Choroid plexus epithelial cell (primary cell): ENCODE results near the gene C3orf18.
"Not testable (repeated sequence)": the region's sequence is repeated elsewhere in the genome, so short reads cannot be mapped to it uniquely, and the experiment has no call there.

Source experiments
- DNase-seq: peaks from one replicate; pipeline ENCODE4 v3.0.0-alpha.2; 2010; ENCODE audit warnings: low read depth
- H3K4me3 ChIP-seq: 2 replicates; pipeline ENCODE4 v1.5.1; 2011; ENCODE audit warnings: low read depth, mild to moderate bottlenecking, control low read depth, low read length, moderate library complexity
- CTCF ChIP-seq: conservative IDR thresholded peaks from 2 replicates; pipeline ENCODE4 v1.5.1; 2011; ENCODE audit warnings: low read depth, mild to moderate bottlenecking, control low read depth, inconsistent platforms, low read length, moderate library complexity

Gene C3orf18

GRCh38 chr3:50520849-50521248 lies 46.7 kb downstream of the C3orf18 start:
- TF ChIP-seq CTCF, result no peak

GRCh38 chr3:50519471-50520089 lies 48.0 kb downstream of the C3orf18 start:
- TF ChIP-seq CTCF, result peak; percentile 98
- peak; percentile 61 for DNase-seq
- no peak overlapping the region for H3K4me3 ChIP-seq

More at GRCh38 chr3:50520849-50521248, 46.7 kb downstream of the C3orf18 start:
- H3K4me3 ChIP-seq, result no peak overlapping the region
- no peak for DNase-seq

DNA sequence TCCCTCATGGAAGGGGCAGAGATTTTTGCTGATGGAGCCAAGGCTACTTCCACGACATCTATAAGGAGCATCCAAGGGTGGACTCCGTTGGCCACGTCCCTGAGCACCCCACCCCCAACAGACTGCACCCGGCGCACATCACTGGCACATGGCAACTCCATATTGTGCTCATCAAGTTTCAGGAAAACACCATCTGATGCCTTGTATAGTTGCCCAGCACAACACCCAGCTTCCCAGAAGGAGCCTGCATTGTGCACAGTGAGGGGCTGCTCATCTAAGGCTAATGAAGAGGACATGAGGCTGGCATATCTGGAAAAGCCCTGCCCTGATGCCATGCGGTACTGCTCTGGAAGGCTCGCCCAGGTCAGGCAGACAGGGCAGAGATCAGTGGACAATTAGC lies 49.1 kb downstream of the C3orf18 start:
- no peak for TF ChIP-seq CTCF
- H3K4me3 ChIP-seq, result no peak overlapping the region
- no peak for DNase-seq

DNA sequence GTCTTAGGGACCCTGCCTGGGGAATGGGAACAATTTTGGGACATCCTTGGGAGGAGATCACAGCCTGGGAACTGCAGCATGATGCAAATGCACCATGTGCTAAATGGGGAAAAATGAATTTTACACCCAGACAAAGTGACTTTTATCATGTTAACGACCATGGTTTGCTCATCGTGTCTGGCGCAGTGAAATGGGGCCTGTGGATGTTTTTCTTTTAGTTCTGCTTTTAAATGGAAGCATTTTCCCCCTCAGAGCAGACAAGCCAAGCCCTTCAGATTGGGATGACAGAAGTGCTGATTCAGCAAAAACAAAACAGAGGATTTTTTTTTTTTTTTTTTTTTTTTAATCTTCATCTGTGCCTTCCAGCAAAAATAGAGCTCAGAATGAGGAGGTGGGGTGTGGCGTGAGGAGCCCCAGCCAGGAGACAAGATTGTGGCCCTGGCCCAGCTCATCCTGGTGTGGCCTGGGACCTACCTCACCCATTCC lies 49.8 kb downstream of the C3orf18 start:
- DNase-seq, result no peak
- H3K4me3 ChIP-seq, result no peak overlapping the region
- no peak for TF ChIP-seq CTCF

DNA sequence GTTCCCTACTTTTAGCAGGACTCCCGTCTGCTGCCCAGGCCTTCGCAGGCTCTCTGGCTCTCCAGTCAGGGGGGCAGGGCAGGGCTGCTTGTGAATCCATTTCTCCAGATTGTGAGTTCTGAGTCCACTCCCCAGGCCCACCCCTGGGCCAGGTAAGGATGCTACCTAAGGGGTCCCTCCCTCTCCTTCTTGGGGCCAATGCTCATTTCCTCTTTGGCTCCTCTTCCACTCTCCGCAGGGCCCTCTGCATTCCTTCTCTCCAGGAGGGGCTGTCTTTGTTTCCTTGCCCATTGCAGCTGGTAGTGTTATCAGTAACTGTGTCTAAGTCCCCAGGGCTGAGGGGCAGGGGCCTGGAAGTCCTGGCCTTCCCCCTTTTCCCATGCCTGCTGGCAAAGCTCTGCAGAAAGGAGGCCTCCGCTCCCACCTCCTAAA lies 51.1 kb downstream of the C3orf18 start:
- peak; percentile 18 for DNase-seq
- TF ChIP-seq CTCF, result no peak

DNA sequence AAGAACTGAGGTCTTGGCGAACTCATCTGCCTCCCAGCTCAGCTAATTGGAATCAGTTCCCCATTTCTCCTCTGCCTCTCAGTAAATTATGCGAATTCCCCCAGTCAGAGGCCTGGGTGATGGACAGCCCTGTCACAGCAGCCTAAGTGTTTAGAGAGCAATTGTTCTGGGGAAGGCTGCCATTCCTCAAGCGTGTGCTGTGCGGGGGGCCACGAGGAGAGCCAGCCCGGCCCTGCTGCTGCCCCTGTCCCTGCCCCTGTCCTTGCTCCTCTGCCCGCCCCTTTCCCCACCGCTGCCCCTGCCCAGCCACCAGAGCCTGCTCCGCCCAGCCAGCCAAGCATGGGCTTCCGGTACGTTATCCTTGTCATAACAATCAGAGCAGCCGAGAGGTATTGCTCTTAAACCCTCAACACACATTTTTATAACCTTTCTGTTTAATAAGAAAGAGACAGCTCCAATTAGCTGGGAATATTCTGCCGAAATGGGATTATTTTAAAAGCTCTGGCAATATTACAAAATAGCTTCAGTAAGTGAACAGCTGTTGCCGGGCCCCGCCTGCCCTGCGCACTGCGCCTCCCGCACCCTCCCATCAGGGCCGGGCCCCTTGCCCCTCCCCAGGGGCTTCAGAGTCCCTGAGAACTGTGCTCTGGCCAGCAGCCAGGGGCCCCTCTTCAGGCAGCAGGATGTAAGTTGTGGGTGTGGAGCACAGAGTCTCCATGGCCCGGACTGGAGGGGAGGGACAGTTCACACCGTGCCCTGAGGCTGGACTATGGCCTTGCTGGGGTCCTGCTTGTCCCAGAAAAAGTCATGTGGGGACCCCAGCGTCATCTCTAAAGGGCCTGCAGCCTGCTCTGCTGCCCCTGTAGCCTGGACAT lies 51.7 kb downstream of the C3orf18 start:
- DNase-seq, result peak; percentile 41
- no peak for TF ChIP-seq CTCF
- no peak overlapping the region for H3K4me3 ChIP-seq

More for the DNA sequence above, 51.1 kb downstream of the C3orf18 start:
- H3K4me3 ChIP-seq, result no peak overlapping the region

- DNase-seq, H3K4me3 ChIP-seq: not testable (repeated sequence)
Measured at GRCh38 chr3:50512908-50513307, 54.6 kb downstream of the C3orf18 start.
